SK-N-SH treated with all-trans-retinoic acid at 6 μM for 48 hours (cell line): ENCODE results near the gene ST8SIA1.

Source experiments
- CSDC2 ChIP-seq: fragments of 250-450 bp; sonication (Bioruptor Pico); IDR thresholded peaks from 2 replicates; pipeline ENCODE4 v1.5.0; 2020; ENCODE audit warnings: mild to moderate bottlenecking, moderate library complexity
- CSRNP3 ChIP-seq: fragments of 250-450 bp; sonication (Bioruptor Pico); IDR thresholded peaks from 2 replicates; pipeline ENCODE4 v1.5.1; 2021; ENCODE audit warnings: mild to moderate bottlenecking, moderate library complexity
- ESRRG ChIP-seq: fragments of 250-450 bp; sonication (Bioruptor Pico); IDR thresholded peaks from 2 replicates; pipeline ENCODE4 v1.6.1; 2021; ENCODE audit warnings: mild to moderate bottlenecking
- PATZ1 ChIP-seq: fragments of 250-450 bp; sonication (Bioruptor Pico); IDR thresholded peaks from 2 replicates; pipeline ENCODE4 v1.8.0; 2020; ENCODE audit warnings: mild to moderate bottlenecking, moderate library complexity, borderline replicate concordance
- RARB ChIP-seq: fragments of 250-450 bp; sonication (Bioruptor Pico); IDR thresholded peaks from 2 replicates; pipeline ENCODE4 v1.8.0; 2021; ENCODE audit warnings: mild to moderate bottlenecking, moderate library complexity
- SNAI2 ChIP-seq: fragments of 250-450 bp; sonication (Bioruptor Pico); IDR thresholded peaks from 2 replicates; pipeline ENCODE4 v1.5.0; 2020; ENCODE audit warnings: mild to moderate bottlenecking, moderate library complexity
- TCF4 ChIP-seq: fragments of 250-450 bp; sonication (Bioruptor Pico); IDR thresholded peaks from 2 replicates; pipeline ENCODE4 v1.8.0; 2021; ENCODE audit warnings: mild to moderate bottlenecking, moderate library complexity, borderline replicate concordance
- ZFP3 ChIP-seq: fragments of 250-450 bp; sonication (Bioruptor Pico); IDR thresholded peaks from 2 replicates; pipeline ENCODE4 v1.5.0; 2020; ENCODE audit warnings: mild to moderate bottlenecking, moderate library complexity
- ZFP30 ChIP-seq: fragments of 450-650 bp; formaldehyde crosslinking; IDR thresholded peaks from 2 replicates; pipeline ENCODE4 v1.5.0; 2022; ENCODE audit warnings: mild to moderate bottlenecking, moderate library complexity

- TF ChIP-seq CSDC2 (no peak), PATZ1 (CRISPR knock-in tag) (no peak), TCF4 (CRISPR knock-in tag) (no peak), CSRNP3 (no peak), RARB (no peak), SNAI2 (CRISPR knock-in tag) (no peak), ESRRG (CRISPR knock-in tag) (no peak), ZFP3 (CRISPR knock-in tag) (no peak), ZFP30 (CRISPR knock-in tag) (no peak)
These were observed 57.6 kb downstream of the ST8SIA1 start for GRCh38 chr12:22276867-22277266.
